ENCODE data around the gene SEPTIN14. TPM values are rescaled to one million over a fixed set of nuclear protein-coding genes. Genes with fewer than 3 reads are reported as not detected.

SEPTIN14 gene
- under 0.01 TPM for total RNA-seq

DNA sequence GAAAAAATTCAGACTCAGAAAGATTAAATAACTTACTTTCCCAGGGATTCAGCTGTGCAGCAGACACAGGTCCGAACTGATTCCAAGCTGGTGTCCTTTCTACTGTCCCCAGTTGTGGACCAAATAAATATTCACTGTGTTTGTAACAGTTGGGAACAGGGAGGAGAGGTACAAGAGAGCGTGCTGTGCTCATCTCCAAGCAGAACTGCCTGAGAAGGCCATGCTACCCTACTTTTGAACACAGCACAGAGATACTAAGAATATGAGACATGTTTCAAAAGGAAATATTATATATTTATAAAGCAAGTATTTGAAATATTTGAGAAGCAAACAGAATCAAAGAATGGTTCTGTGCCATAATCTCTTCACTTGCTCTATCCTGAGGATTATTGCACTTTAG lies at the start of gene SEPTIN14:
Gene SEPTIN14 (minus strand): TSS at position 101 of the 400 bp plus-strand sequence. CDS start 756 bp downstream, outside the sequence.

Small RNA genes lying within 50 kb of the gene (small RNA-seq; reads per million reads assigned to genes)
- not detected for gene AC092647.1
- not detected for gene AC092647.2
- not detected for gene RNU6-1126P

Other genes with a start within 250 kb of the SEPTIN14 start
- gene ZNF713, start 24.7 kb upstream of the SEPTIN14 start, total RNA-seq = 54.4 TPM
- 27.7 TPM for gene MRPS17, start 89.1 kb upstream of the SEPTIN14 start, total RNA-seq
- 58.6 TPM for gene NIPSNAP2, start 101.8 kb upstream of the SEPTIN14 start, total RNA-seq
- 28.8 TPM for gene PSPH, start 188.7 kb upstream of the SEPTIN14 start, total RNA-seq
- gene CCT6A, start 189.0 kb upstream of the SEPTIN14 start, total RNA-seq = 182 TPM
- 103 TPM for gene SUMF2, start 201.5 kb upstream of the SEPTIN14 start, total RNA-seq
- gene PHKG1, start 230.2 kb upstream of the SEPTIN14 start, total RNA-seq = 7.2 TPM
- 160 TPM for gene CHCHD2, start 243.7 kb upstream of the SEPTIN14 start, total RNA-seq